Left ventricle myocardium inferior (tissue), 1 donor: ENCODE measurements around the gene NOPCHAP1. TPM values are rescaled to one million over a fixed set of nuclear protein-coding genes. Genes with fewer than 3 reads are reported as not detected.

Experiments
- DNase-seq: peaks from one replicate; pipeline ENCODE4 v3.0.0-alpha.2; 2020
- H3K27ac ChIP-seq: fragments of 200-600 bp; replicated peaks from 2 replicates; pipeline ENCODE4 v1.8.0; 2021
- H3K27me3 ChIP-seq: fragments of 200-600 bp; 2 replicates; pipeline ENCODE4 v1.8.0; 2021; ENCODE audit warnings: low read depth
- H3K36me3 ChIP-seq: fragments of 200-600 bp; 2 replicates; pipeline ENCODE4 v1.8.0; 2021
- H3K4me1 ChIP-seq: fragments of 200-600 bp; 2 replicates; pipeline ENCODE4 v1.8.0; 2021
- H3K4me3 ChIP-seq: fragments of 200-600 bp; 2 replicates; pipeline ENCODE4 v1.8.0; 2021; ENCODE audit warnings: mild to moderate bottlenecking, moderate library complexity
- H3K9me3 ChIP-seq: fragments of 200-600 bp; replicated peaks from 2 replicates; pipeline ENCODE4 v1.8.0; 2021
- intact Hi-C: fragments of 100-400 bp; cut with micrococcal nuclease; formaldehyde crosslinking; loops from one replicate; pipeline ENCODE4 v1.11.0; 2022
- total RNA-seq: library from RNA; stranded (reverse); fragmentation: NEBNext Ultra II Directional; extraction: Animal tissue kit (Norgen Biotek cat#: 25700); gene quantifications from one replicate; pipeline ENCODE4 v1.2.1, GENCODE V29; 2021
- TF ChIP-seq, protein P1 (sequence below): fragments of 200-600 bp; IDR thresholded peaks from 2 replicates; pipeline ENCODE4 v1.8.0; 2021; ENCODE audit warnings: antibody characterized with exemption, mild to moderate bottlenecking, borderline replicate concordance
- donor health status: DM: no; HTN: yes; CAD: no; lungs with severe emphysema.

Gene NOPCHAP1
- total RNA-seq, 1 donor from 2014 or later: 11.1 TPM

DNA sequence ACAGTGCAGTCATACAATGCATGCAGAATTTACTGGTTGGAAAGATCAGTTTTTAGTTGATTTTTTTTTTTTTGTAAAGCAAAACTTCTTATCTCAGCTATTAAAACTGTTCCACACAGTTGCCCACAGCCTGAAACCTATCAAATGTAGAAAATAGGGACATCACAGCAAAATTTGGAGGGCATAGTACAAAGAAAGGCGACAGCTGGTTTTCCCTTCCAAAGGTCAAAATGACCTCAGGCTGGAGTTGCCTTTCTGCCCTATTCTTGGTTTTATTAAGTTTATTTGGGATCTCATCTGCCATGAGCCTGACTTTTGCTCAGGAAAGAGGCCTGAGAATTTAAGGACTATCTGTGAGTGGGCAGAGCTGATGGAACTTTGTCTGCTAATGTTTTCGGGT lies 28.5 kb downstream of the NOPCHAP1 start:
- DNase-seq: no peak
- Histone ChIP-seq H3K4me3 (no peak overlapping the region), H3K4me1 (no peaks in the 10 kb centered on the region), H3K27me3 (no peaks in the 10 kb centered on the region), H3K27ac (no peak overlapping the region), H3K9me3 (peaks cover 12% of the 10 kb centered on the region), H3K36me3 (peaks cover 37% of the 10 kb centered on the region)
- intact Hi-C loops: no loop called here
- TF ChIP-seq, protein P1, sequence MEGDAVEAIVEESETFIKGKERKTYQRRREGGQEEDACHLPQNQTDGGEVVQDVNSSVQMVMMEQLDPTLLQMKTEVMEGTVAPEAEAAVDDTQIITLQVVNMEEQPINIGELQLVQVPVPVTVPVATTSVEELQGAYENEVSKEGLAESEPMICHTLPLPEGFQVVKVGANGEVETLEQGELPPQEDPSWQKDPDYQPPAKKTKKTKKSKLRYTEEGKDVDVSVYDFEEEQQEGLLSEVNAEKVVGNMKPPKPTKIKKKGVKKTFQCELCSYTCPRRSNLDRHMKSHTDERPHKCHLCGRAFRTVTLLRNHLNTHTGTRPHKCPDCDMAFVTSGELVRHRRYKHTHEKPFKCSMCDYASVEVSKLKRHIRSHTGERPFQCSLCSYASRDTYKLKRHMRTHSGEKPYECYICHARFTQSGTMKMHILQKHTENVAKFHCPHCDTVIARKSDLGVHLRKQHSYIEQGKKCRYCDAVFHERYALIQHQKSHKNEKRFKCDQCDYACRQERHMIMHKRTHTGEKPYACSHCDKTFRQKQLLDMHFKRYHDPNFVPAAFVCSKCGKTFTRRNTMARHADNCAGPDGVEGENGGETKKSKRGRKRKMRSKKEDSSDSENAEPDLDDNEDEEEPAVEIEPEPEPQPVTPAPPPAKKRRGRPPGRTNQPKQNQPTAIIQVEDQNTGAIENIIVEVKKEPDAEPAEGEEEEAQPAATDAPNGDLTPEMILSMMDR: no peak

DNA sequence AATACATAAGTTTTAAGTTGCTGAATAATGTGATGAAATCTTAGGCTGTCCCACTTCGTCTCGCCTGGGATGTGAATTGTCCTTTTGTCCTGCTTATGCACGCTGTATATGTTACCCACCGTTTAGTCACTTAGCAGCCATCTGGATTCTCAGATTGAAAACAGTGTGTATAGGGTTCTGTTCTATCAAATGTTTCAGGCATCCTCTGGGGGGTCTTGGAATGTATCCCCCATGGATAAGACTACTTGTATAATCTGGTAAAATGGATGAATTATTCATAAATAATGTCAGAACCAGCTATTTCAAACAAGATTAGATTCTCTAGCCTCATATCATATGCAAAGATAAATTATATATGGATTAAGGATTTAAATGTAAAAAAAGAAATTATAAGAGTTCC lies 29.4 kb downstream of the NOPCHAP1 start:
- H3K36me3 ChIP-seq: peaks cover 28% of the 10 kb centered on the region
- DNase-seq: no peak
- no peaks in the 10 kb centered on the region for H3K4me1 ChIP-seq
- no peak overlapping the region for H3K4me3 ChIP-seq
- TF ChIP-seq, protein P1: no peak
- no peak overlapping the region for H3K27ac ChIP-seq
- H3K27me3 ChIP-seq: no peaks in the 10 kb centered on the region
- peaks cover 6% of the 10 kb centered on the region for H3K9me3 ChIP-seq
- intact Hi-C loops: no loop called here

DNA sequence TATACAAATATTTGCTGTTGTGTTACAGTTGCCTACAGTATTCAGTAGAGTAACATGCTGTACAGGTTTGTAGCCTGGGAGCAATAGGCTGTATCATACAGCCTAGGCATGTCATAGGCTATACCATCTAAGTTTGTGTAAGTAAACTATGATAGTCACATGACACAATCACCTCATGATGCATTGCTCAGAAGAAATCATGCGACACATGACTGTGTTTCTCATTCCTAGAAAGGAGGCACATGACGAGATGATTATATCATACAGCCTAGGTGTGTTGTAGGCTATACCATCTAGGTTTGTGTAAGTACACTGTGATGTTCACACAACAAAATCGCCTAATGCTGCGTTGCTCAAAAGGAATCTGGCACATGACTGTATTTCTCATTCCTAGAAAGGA lies 31.9 kb downstream of the NOPCHAP1 start:
- Histone ChIP-seq H3K27ac (no peak overlapping the region), H3K27me3 (no peaks in the 10 kb centered on the region), H3K36me3 (peaks cover 8% of the 10 kb centered on the region), H3K9me3 (no peaks in the 10 kb centered on the region), H3K4me3 (no peak overlapping the region), H3K4me1 (no peaks in the 10 kb centered on the region)
- TF ChIP-seq, protein P1: no peak
- intact Hi-C loops: no loop called here
- DNase-seq: no peak

DNA sequence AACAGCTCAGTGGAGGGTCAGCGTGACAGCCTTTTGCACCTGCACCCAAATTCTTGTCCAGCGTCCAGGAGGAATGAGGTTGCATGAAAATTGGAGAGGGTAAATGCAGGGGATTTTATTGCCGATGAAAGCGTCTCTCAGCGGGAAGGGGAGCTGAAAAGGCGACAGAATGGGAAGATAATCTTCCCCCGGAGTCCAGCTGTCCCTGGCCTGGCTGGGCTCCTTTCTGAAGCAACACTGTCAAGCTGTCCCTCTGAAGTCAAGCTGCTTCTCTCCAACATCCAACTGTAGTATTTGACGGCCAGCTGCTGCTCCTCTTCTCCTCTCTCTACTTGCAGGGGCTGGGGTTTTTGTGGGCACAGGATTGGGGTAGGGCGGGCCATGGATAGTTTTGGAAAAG lies 32.7 kb downstream of the NOPCHAP1 start:
- intact Hi-C loops: no loop called here
- TF ChIP-seq, protein P1: no peak
- H3K36me3 ChIP-seq: peaks cover under 1% of the 10 kb centered on the region
- no peaks in the 10 kb centered on the region for H3K4me1 ChIP-seq
- DNase-seq: no peak
- H3K4me3 ChIP-seq: no peak overlapping the region
- H3K9me3 ChIP-seq: no peaks in the 10 kb centered on the region
- no peak overlapping the region for H3K27ac ChIP-seq
- no peaks in the 10 kb centered on the region for H3K27me3 ChIP-seq

DNA sequence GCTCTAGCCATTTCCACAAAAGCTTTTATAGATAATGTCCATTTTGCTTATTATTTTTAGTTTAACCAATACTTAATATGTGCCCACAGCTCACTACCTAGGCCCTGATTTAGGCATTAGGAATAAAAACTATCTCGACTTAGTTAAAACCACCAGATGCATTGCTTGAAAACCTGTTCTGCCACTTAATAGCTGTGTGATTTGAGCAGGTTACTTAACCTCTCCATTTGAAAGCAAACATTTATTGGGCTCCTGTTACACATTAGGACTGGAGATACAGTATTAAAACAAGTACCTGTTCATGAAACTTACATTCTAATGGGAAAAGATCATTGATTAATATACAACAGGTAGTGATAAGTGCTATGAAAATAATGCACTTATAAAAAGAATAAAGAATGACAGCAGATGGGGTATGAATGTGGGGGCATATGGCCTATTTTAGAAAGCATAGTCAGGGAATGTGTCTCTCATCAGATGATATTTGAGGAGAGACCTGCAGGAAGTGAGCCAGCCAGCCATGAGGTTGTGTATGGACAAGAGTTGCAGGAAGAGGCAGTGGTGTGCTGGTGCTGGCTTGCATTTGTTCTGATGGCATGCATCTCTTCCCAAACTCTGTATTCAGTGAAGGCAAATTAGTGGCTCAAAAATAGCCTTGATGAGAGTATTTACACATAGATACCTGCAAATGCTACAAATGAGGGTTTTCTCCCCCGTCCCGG lies 34.3 kb downstream of the NOPCHAP1 start:
- no peaks in the 10 kb centered on the region for H3K36me3 ChIP-seq
- no peak for DNase-seq
- H3K4me3 ChIP-seq: no peak overlapping the region
- no peaks in the 10 kb centered on the region for H3K9me3 ChIP-seq
- no peak overlapping the region for H3K27ac ChIP-seq
- no peaks in the 10 kb centered on the region for H3K27me3 ChIP-seq
- intact Hi-C loops: no loop called here
- peaks cover 10% of the 10 kb centered on the region for H3K4me1 ChIP-seq
- TF ChIP-seq, protein P1: no peak
